Activated CD4-positive, CD25-positive, alpha-beta regulatory T cell treated with anti-CD3 and anti-CD28 coated beads, Interleukin-2, amount 50 U/mL, for 72 hours (primary cell): Measurements from ENCODE around the gene ANKRD65.
A peak's percentile ranks its signal among the peaks of the same experiment; 100 is the strongest.
"Not testable (repeated sequence)": the region's sequence is repeated elsewhere in the genome, so short reads cannot be mapped to it uniquely, and the experiment has no call there.

Experiments used
- DNase-seq: peaks from one replicate; pipeline ENCODE4 v3.0.0; 2021

ANKRD65 gene

GRCh38 chr1:1393014-1393413 is 28.1 kb downstream of the ANKRD65 start:
- DNase-seq, result no peak

GRCh38 chr1:1391225-1391624 is 29.9 kb downstream of the ANKRD65 start:
- DNase-seq, result no peak

GRCh38 chr1:1390675-1391074 is 30.4 kb downstream of the ANKRD65 start:
- DNase-seq, result no peak

GRCh38 chr1:1388078-1388472 is 33.0 kb downstream of the ANKRD65 start:
- no peak for DNase-seq

GRCh38 chr1:1387098-1388077 is 33.7 kb downstream of the ANKRD65 start:
- DNase-seq, result no peak

GRCh38 chr1:1385931-1386330 is 35.1 kb downstream of the ANKRD65 start:
- no peak for DNase-seq

- DNase-seq, result not testable (repeated sequence)
Observed at GRCh38 chr1:1385339-1385738, 35.7 kb downstream of the ANKRD65 start.

- no peak for DNase-seq
Observed at GRCh38 chr1:1381294-1381693, 39.8 kb downstream of the ANKRD65 start.

GRCh38 chr1:1380860-1381259 is 40.2 kb downstream of the ANKRD65 start:
- no peak for DNase-seq

- DNase-seq, result no peak
Observed at GRCh38 chr1:1377540-1378205, 43.4 kb downstream of the ANKRD65 start.

- DNase-seq, result no peak
Observed at GRCh38 chr1:1376551-1377226, 44.4 kb downstream of the ANKRD65 start.

- peak; percentile 85 for DNase-seq
Observed at GRCh38 chr1:1374929-1375662, 46.0 kb downstream of the ANKRD65 start, which contains the start of gene AURKAIP1. TSS of gene AURKAIP1 (minus strand) at chr1:1375207. CDS start at chr1:1374756, 451 bp downstream.

- DNase-seq, result no peak
Observed at GRCh38 chr1:1374589-1374928, 46.5 kb downstream of the ANKRD65 start.

- DNase-seq, result no peak
Observed at GRCh38 chr1:1373815-1374588, 47.1 kb downstream of the ANKRD65 start.

- no peak for DNase-seq
Observed at GRCh38 chr1:1373051-1373814, 47.8 kb downstream of the ANKRD65 start.

- DNase-seq, result peak; percentile 86
Observed at GRCh38 chr1:1371746-1372711, 49.0 kb downstream of the ANKRD65 start.

- peak; percentile 35 for DNase-seq
Observed at GRCh38 chr1:1371364-1371745, 49.7 kb downstream of the ANKRD65 start.

- DNase-seq, result no peak
Observed at GRCh38 chr1:1370771-1371300, 50.2 kb downstream of the ANKRD65 start.

GRCh38 chr1:1370094-1370493 is 51.0 kb downstream of the ANKRD65 start:
- not testable (repeated sequence) for DNase-seq
